C4-2B (cell line): ENCODE data around the gene TMPRSS11D.

Source experiments
- H3K27ac ChIP-seq: fragments of 450-650 bp; 2 replicates; pipeline ENCODE4 v1.5.1; 2017
- ZFX ChIP-seq: fragments of 450-650 bp; IDR thresholded peaks from 2 replicates; pipeline ENCODE4 v1.6.1; 2017
- TF ChIP-seq, protein P1 (sequence below): fragments of 450-650 bp; conservative IDR thresholded peaks from 2 replicates; pipeline ENCODE4 v1.5.1; 2017; ENCODE audit warnings: mild to moderate bottlenecking

The TMPRSS11D gene

DNA sequence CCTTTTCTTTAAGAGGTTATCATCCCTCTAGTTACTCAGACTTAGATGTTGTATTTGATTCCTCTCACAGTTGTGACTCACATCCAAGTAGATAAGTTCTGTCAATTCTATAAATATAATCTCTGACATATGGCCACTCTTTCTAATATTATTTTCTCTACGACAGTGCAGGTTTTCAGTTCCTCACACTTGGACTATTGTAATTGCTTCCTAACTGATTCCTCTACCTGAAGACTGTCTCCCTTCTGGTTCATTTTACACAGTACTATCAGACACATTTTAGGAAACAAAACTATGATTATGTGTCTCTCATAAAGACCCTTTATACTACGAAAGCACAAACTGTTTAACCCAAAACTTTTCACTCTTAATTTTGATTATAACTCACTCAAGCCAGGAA, 98.3 kb downstream of the TMPRSS11D start:
- H3K27ac ChIP-seq: no peak overlapping the region

DNA sequence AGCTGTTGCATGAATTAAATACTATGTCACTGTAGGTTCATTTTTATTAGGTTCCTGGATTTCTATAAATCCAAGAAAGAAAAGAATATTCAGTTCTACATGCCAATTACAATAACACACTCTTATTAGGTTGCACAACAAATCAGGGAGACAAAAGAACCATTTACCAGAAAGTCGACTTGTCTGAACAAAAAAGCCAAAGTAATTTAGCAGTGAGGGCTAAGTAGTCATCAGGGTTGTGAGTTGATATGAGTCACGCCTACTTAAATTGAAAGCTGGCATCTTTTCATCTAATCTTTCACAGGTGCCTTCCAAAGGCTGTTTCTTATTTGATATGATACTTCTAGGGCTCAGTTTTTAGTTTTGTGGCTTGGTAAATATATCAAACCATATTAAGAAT, 104.2 kb downstream of the TMPRSS11D start:
- TF ChIP-seq ZFX: no peak
- no peak overlapping the region for H3K27ac ChIP-seq

More for the DNA sequence above, 98.3 kb downstream of the TMPRSS11D start:
- TF ChIP-seq, protein P1, sequence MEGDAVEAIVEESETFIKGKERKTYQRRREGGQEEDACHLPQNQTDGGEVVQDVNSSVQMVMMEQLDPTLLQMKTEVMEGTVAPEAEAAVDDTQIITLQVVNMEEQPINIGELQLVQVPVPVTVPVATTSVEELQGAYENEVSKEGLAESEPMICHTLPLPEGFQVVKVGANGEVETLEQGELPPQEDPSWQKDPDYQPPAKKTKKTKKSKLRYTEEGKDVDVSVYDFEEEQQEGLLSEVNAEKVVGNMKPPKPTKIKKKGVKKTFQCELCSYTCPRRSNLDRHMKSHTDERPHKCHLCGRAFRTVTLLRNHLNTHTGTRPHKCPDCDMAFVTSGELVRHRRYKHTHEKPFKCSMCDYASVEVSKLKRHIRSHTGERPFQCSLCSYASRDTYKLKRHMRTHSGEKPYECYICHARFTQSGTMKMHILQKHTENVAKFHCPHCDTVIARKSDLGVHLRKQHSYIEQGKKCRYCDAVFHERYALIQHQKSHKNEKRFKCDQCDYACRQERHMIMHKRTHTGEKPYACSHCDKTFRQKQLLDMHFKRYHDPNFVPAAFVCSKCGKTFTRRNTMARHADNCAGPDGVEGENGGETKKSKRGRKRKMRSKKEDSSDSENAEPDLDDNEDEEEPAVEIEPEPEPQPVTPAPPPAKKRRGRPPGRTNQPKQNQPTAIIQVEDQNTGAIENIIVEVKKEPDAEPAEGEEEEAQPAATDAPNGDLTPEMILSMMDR: no peak
- TF ChIP-seq ZFX: no peak

DNA sequence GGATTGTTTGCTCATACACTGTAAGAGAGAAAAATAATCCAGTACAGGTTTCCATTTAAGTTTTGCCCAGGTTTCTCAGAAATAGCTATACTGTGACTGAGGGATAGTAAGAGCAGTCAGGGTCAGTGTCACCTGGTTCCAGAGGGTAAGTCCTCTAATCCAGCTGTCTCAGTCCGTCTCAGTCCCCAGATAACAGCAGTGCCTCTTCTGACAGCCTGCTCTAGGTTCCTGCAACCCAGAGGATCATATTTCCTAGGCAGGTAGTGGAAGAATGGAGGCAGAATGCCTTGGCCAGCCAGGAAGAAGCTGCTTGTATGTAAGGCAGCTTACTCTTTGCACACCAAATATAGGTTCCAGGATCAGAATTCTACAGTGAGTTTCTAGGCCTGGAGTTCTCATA, 107.1 kb downstream of the TMPRSS11D start:
- TF ChIP-seq, protein P1: no peak
- no peak for TF ChIP-seq ZFX
- H3K27ac ChIP-seq: no peak overlapping the region
